Lower leg skin (tissue), 3 donors: Measurements from ENCODE around the gene STARD7.

ENCODE experiments used
- CTCF ChIP-seq, 3 donors: fragments of 450-650 bp; IDR thresholded peaks; one replicate each; pipeline ENCODE4 v1.5.1; 2016; ENCODE audit warnings: antibody characterized with exemption in 3 of 3, mild to moderate bottlenecking in 3 of 3, moderate library complexity in 2 of 3
- POLR2A ChIP-seq, 2 donors: fragments of 450-650 bp; IDR thresholded peaks; one replicate each; pipeline ENCODE4 v1.6.1; 2016 to 2017; ENCODE audit warnings: antibody characterized with exemption in 2 of 2, mild to moderate bottlenecking in 1 of 2, moderate library complexity in 1 of 2

- no peak for TF ChIP-seq CTCF (IDR thresholded peaks at IDR 0.05)
- TF ChIP-seq POLR2A (IDR thresholded peaks at IDR 0.05) = no peak
Observed at GRCh38 chr2:96176661-96177060, 32.0 kb downstream of the STARD7 start.
